ENCODE results near the gene SBNO2. TPM values are rescaled to one million over a fixed set of nuclear protein-coding genes. Genes with fewer than 3 reads are reported as not detected.
A peak's percentile ranks its signal among the peaks of the same experiment; 100 is the strongest.
"Not testable (repeated sequence)": the region's sequence is repeated elsewhere in the genome, so short reads cannot be mapped to it uniquely, and the experiment has no call there.

SBNO2 gene
- total RNA-seq, 1 experiment from 2014 or later: 17.4 TPM

GRCh38 chr19:1136201-1136600 is 37.9 kb downstream of the SBNO2 start:
- no peak for DNase-seq (ENCODE audit: low read depth)

GRCh38 chr19:1135454-1135853 is 38.6 kb downstream of the SBNO2 start:
- no peak for DNase-seq (ENCODE audit: low read depth)

GRCh38 chr19:1134431-1134830 is 39.6 kb downstream of the SBNO2 start:
- no peak for DNase-seq (ENCODE audit: low read depth)

- no peak for DNase-seq (ENCODE audit: low read depth)
Measured at GRCh38 chr19:1133471-1133929, 40.6 kb downstream of the SBNO2 start.

- DNase-seq (ENCODE audit: low read depth): no peak
Measured at GRCh38 chr19:1132552-1133383, 41.3 kb downstream of the SBNO2 start.

- no peak for DNase-seq (ENCODE audit: low read depth)
Measured at GRCh38 chr19:1131718-1132551, 42.1 kb downstream of the SBNO2 start.

GRCh38 chr19:1130771-1131717 is 43.0 kb downstream of the SBNO2 start:
- DNase-seq (ENCODE audit: low read depth): no peak

- no peak for DNase-seq (ENCODE audit: low read depth)
Measured at GRCh38 chr19:1129535-1129934, 44.5 kb downstream of the SBNO2 start.

GRCh38 chr19:1129084-1129483 is 45.0 kb downstream of the SBNO2 start:
- not testable (repeated sequence) for DNase-seq (ENCODE audit: low read depth)

- DNase-seq (ENCODE audit: low read depth): no peak
Measured at GRCh38 chr19:1128106-1128505, 46.0 kb downstream of the SBNO2 start.

GRCh38 chr19:1126984-1127760 is 46.9 kb downstream of the SBNO2 start:
- no peak for DNase-seq (ENCODE audit: low read depth)

- peak; percentile 87 for DNase-seq (ENCODE audit: low read depth)
Measured at GRCh38 chr19:1125601-1126467, 48.2 kb downstream of the SBNO2 start.

- no peak for DNase-seq (ENCODE audit: low read depth)
Measured at GRCh38 chr19:1123885-1124677, 50.0 kb downstream of the SBNO2 start.

GRCh38 chr19:1123381-1123780 is 50.7 kb downstream of the SBNO2 start:
- DNase-seq (ENCODE audit: low read depth): no peak

GRCh38 chr19:1122972-1123363 is 51.1 kb downstream of the SBNO2 start:
- DNase-seq (ENCODE audit: low read depth): no peak

- no peak for DNase-seq (ENCODE audit: low read depth)
Measured at GRCh38 chr19:1122021-1122971, 51.8 kb downstream of the SBNO2 start.

GRCh38 chr19:1121395-1121794 is 52.7 kb downstream of the SBNO2 start:
- DNase-seq (ENCODE audit: low read depth): no peak
